GM15510 (cell line): ENCODE results near the gene GFER.
A peak's percentile ranks its signal among the peaks of the same experiment; 100 is the strongest.

Experiments
- POLR2A ChIP-seq: IDR thresholded peaks from 3 replicates; pipeline ENCODE4 v1.6.1; 2011; ENCODE audit warnings: borderline replicate concordance; ENCODE audit not compliant: insufficient read length; ENCODE audit errors: extremely low read depth

GFER gene

GRCh38 chr16:1946495-1947368 lies 37.3 kb upstream of the GFER start:
- no peak for TF ChIP-seq POLR2A

DNA sequence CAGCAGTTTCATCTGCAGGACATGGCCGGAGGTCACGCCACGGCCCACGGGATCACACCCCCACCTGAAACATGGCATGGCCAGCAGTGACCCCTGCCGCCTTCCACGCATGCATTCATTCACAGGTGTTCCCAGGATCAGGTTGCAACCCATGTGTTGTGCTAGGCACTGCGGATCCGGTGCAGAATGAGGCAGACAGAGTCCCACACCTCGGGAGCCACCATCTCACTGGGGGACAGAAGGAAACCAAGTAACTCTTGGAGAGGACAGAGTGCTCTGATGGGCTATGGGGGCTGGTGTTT lies 36.7 kb upstream of the GFER start:
- TF ChIP-seq POLR2A, result no peak

DNA sequence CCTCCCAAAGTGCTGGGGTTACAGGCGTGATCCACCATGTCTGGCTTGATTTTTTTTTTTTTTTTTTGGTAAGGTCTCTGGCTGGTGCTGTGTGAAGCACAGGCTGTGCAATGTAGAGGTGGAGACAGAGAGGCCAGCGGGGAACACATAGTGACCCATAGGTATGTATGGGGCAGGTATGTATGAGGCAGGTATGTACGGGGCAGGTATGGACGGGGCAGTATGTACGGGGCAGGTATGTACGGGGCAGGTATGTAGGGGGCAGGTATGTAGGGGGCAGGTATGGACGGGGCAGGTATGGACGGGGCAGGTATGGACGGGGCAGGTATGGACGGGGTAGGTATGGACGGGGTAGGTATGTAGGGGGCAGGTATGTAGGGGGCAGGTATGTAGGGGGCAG lies 34.5 kb upstream of the GFER start:
- no peak for TF ChIP-seq POLR2A

GRCh38 chr16:1950047-1950446 lies 33.9 kb upstream of the GFER start:
- TF ChIP-seq POLR2A, result no peak

GRCh38 chr16:1950559-1950958 lies 33.4 kb upstream of the GFER start:
- no peak for TF ChIP-seq POLR2A

DNA sequence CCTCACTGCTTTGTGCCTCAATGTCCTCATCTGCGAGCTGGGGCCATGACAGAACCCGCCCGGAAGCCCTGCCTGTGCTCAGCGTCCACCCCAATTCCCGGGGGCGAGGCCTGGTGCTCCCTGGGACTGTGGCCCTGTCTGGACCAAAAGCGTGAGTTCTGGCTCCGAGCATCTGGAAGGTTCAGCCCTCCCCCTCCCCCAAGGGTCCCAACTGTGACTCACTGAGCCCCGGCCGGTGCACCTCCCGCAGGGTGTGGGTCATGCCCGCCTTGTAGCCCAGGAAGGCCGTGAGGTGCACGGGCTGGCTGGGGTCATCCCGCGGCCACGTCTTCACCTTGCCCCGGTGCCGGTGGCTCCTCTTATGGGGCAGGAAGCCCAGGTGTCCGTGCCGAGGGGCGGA lies 30.3 kb upstream of the GFER start:
- TF ChIP-seq POLR2A, result no peak

DNA sequence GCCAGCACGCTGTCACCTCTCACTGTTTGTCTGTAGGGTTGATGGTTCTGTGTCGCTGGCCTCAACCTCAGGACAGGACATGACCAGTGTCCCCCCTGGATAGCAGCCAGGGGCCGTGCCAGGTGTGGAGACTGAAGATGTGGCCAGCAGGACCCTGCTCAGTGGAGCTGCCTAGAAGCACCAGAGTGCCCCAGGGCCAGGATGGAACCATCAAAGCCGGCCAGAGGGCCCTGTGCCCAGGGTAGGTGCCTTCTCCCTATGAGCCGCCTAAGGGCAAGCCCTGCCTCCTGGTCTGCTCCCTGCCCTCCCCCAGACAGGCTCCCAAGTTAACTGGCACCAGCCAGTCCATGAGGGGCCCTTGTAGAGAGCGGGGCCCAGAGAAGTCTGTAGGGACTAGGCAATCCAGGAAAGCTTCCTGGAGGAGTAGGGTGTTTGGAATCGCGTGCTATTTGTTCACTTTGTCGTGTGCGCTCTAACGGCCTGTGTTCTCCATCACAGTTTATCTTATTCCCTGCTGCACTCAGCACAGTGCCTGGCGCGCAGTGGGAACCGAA lies 25.2 kb upstream of the GFER start:
- TF ChIP-seq POLR2A, result no peak

DNA sequence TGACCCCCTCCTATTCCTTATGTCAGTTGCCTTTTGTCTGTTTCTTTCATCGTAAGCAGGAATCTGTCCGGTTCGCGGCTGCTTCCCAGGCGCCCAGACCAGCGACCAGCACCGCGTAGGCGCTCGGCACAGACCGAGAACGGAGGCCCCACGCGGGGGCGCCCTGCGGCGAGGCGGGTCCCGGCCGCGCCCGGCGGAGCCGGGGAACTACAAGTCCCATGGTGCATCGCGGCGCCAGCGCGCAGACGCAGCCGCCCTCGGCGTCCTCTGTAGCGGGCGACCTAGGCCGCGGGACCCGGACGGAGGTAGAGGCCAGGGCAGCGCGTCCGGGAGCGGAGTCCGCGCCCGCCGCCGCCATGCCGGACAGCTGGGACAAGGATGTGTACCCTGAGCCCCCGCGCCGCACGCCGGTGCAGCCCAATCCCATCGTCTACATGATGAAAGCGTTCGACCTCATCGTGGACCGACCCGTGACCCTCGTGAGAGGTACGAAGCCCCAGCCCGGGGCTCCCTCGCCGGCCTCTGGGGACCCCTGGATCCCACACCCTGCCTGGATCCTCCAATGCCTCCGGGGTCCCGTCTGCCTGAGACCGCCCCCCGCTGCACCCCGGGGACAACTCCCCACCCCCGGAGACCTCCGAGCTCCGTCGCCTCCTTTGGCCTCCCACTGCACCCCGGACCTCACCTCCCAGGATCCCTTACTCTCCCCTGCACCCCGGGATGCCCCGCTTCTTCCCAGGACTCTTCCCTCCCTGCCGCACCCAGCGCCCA lies 24.5 kb upstream of the GFER start, which contains the start of gene NDUFB10:
NDUFB10 (plus strand) TSS at position 270 of the 771 bp plus-strand sequence; CDS start at position 357, 87 bp downstream.
- TF ChIP-seq POLR2A, result peak; percentile 96

DNA sequence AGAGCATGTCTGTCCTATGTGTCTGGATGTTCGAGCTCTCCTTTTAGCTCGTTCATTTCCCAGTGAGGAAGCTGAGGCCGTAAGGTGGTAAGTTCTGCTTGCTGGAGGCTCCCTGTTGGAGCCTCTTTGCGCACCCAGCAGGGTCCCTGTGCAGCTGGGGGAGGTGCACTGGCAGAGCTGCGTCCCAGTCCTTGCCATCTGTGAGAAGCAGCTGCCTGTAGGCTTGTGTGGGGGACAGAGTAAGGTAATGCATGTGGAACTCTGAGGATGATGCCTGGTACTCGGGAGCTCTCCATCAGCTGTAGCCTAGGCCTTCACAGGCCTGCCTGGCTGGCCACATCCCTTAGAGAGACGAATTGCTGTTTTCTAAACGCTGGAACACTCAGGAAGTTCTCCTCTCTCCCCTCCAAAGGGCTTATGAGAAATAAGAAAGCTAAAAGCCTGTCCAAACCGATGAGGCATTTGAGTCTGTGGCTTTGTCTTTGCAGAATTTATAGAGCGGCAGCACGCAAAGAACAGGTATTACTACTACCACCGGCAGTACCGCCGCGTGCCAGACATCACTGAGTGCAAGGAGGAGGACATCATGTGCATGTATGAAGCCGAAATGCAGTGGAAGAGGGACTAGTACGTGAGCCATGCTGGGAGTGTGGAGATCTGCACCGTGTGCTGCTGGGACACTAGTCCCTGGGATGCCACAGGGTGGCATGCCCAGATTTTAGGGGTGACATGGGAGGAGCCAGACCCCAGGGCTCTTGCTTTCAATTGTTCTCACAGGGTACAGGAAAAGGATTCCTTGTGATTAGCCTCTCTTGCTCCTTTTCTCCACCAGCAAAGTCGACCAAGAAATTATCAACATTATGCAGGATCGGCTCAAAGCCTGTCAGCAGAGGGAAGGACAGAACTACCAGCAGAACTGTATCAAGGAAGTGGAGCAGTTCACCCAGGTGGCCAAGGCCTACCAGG lies 23.0 kb upstream of the GFER start:
- peak; percentile 49 for TF ChIP-seq POLR2A

DNA sequence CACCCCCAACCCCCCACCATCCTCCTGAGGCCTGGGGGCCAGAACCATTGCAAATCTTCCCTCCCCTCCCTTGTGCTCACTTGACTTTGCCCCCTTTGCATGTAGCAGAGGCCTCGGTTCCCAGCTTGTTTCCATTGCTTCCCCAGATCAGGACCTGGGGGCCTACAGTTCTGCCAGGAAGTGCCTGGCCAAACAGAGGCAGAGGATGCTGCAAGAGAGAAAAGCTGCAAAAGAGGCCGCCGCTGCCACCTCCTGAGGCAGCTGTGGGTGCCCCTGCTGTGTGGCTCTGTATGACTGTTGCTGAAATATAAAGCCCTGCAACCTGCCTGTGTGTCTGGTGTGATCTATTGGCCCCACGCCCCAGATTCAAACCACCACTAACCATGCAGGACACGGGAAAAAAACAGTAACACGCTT lies 22.3 kb upstream of the GFER start:
- TF ChIP-seq POLR2A, result no peak

DNA sequence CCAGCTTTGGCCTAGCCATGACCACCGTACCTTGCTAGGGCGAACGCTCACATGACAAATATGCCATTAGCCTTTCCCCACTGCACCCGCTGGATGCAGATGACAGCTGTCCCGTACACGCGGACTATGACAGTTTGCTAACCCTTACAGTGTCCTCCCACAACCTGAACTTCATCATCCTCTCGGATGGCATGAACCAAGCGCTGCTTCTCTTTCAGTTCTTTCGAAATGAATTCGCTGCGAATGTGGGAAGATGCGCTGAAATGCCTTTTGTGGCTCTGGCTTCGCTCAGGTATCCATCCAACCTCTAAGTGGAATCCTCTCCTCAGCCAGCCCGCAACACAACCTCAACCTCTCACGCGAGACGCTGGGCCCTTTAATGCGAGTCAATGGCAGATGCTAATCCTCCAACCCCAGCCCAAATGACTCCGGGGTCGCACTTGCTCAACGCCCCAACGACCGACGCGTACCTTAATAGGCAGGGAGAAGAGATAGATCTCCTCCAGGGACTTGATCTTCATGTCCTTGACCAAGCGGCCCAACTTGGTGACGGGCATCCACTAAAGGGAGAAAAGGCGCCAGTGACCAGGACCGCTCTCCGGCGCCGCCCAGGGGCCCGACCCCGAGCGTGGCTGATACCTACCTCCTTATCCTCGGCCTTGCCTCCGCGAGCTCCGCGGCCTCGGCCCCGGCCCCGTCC lies 20.0 kb upstream of the GFER start:
- no peak for TF ChIP-seq POLR2A

- TF ChIP-seq POLR2A, result peak; percentile 100
Observed at GRCh38 chr16:1964506-1965395, 19.2 kb upstream of the GFER start, which contains the start of gene RPS2. RPS2 (minus strand) TSS chr16:1964826; CDS start chr16:1964625, 201 bp downstream.
